PC-3 (cell line): Measurements from ENCODE around the gene C6orf58. TPM values are rescaled to one million over a fixed set of nuclear protein-coding genes. Genes with fewer than 3 reads are reported as not detected.

Experiments used
- ATAC-seq: fragments of 200-7000 bp; cut with Tn5 transposase; 2 replicates; pipeline ENCODE4 v1.9.1; 2020; ENCODE audit warnings: mild to moderate bottlenecking, moderate library complexity
- BruUV-seq: library from RNA; stranded (reverse); fragments of 400-500 nt; replicated peaks from 2 replicates; lab custom pipeline; 2021; lab: Mats Ljungman, UMichigan
- CTCF ChIA-PET: fragments of 300-600 bp; sonication (Branson Sonifier 250); formaldehyde crosslinking; loops from one replicate; lab custom pipeline; 2022; ENCODE audit warnings: antibody characterized with exemption; lab: Charles Lee
- POLR2A ChIA-PET: fragments of 300-600 bp; sonication (Branson Sonifier 250); formaldehyde crosslinking; loops from one replicate; lab custom pipeline; 2022; ENCODE audit warnings: antibody characterized with exemption; ENCODE audit not compliant: unreplicated experiment; lab: Charles Lee
- DNase-seq: peaks from one replicate; pipeline ENCODE4 v3.0.0-alpha.2; 2015
- H2AFZ ChIP-seq: fragments of 300-600 bp; sonication (generic); 2 replicates; pipeline ENCODE4 v1.6.0; 2016; ENCODE audit warnings: antibody characterized with exemption, low read length
- H3F3A ChIP-seq: fragments of 300-600 bp; sonication (generic); one replicate; pipeline ENCODE4 v1.6.0; 2017; ENCODE audit warnings: antibody characterized with exemption, low read length, control low read depth, mild to moderate bottlenecking; ENCODE audit not compliant: unreplicated experiment
- H3K27ac ChIP-seq: fragments of 300-600 bp; sonication (generic); 2 replicates; pipeline ENCODE4 v1.5.1; 2016; ENCODE audit warnings: mild to moderate bottlenecking, low read length
- H3K27me3 ChIP-seq: fragments of 300-600 bp; sonication (generic); 2 replicates; pipeline ENCODE4 v1.6.1; 2016; ENCODE audit warnings: low read length, mixed read lengths
- H3K36me3 ChIP-seq: fragments of 300-600 bp; sonication (generic); 2 replicates; pipeline ENCODE4 v1.6.1; 2016; ENCODE audit warnings: low read depth, mixed run types, low read length, mixed read lengths
- H3K4me1 ChIP-seq: fragments of 300-600 bp; sonication (generic); 2 replicates; pipeline ENCODE4 v1.5.1; 2016; ENCODE audit warnings: low read length; ENCODE audit not compliant: insufficient read depth
- H3K4me2 ChIP-seq: fragments of 300-600 bp; sonication (generic); 2 replicates; pipeline ENCODE4 v1.6.0; 2016; ENCODE audit warnings: low read length
- H3K4me3 ChIP-seq: fragments of 300-600 bp; sonication (generic); 2 replicates; pipeline ENCODE4 v1.5.1; 2016; ENCODE audit warnings: mild to moderate bottlenecking, low read length, mixed read lengths
- H3K79me2 ChIP-seq: fragments of 300-600 bp; sonication (generic); 2 replicates; pipeline ENCODE4 v1.6.1; 2017; ENCODE audit warnings: low read length, mixed read lengths
- H3K9ac ChIP-seq: fragments of 300-600 bp; sonication (generic); 2 replicates; pipeline ENCODE4 v1.6.0; 2016; ENCODE audit warnings: mild to moderate bottlenecking, low read length
- H3K9me2 ChIP-seq: fragments of 300-600 bp; sonication (generic); replicated peaks from 2 replicates; pipeline ENCODE4 v1.6.1; 2016; ENCODE audit warnings: mixed run types, low read length, mixed read lengths
- H3K9me3 ChIP-seq: fragments of 300-600 bp; sonication (generic); 2 replicates; pipeline ENCODE4 v1.6.1; 2016; ENCODE audit warnings: low read length, mixed read lengths
- H4K20me1 ChIP-seq: fragments of 300-600 bp; sonication (generic); 2 replicates; pipeline ENCODE4 v1.6.1; 2016; ENCODE audit warnings: low read length, mixed read lengths
- CTCF ChIP-seq: fragments of 300-600 bp; sonication (generic); conservative IDR thresholded peaks from 2 replicates; pipeline ENCODE4 v1.5.1; 2017; ENCODE audit warnings: antibody characterized with exemption, low read depth, mild to moderate bottlenecking, low read length
- EZH2 ChIP-seq: fragments of 300-600 bp; sonication (generic); IDR thresholded peaks from one replicate; pipeline ENCODE4 v1.6.1; 2017; ENCODE audit warnings: antibody characterized with exemption, mild to moderate bottlenecking, low read length; ENCODE audit not compliant: unreplicated experiment
- EZH2phosphoT487 ChIP-seq: fragments of 300-600 bp; sonication (generic); IDR thresholded peaks from 2 replicates; pipeline ENCODE4 v1.6.1; 2018; ENCODE audit warnings: mild to moderate bottlenecking, antibody characterized with exemption, low read length, borderline replicate concordance
- intact Hi-C: fragments of 100-400 bp; cut with micrococcal nuclease; formaldehyde crosslinking; loops from 2 replicates; pipeline ENCODE4 v1.9.0; 2023
- total RNA-seq: library from RNA; depleted of rRNA; stranded (reverse); fragments of >200 nt; gene quantifications from 2 replicates; pipeline ENCODE4 v1.2.3, GENCODE V29; 2014; rRNA removed

Gene C6orf58
- total RNA-seq, 1 experiment from 2014 or later = not detected

- ATAC-seq (no peak), DNase-seq (no peak)
- H3K36me3 ChIP-seq = no peaks in the 10 kb centered on the region
- no peaks in the 10 kb centered on the region for H3K9me2 ChIP-seq
- no peak overlapping the region for H3K27ac ChIP-seq
- no peak overlapping the region for H3K4me2 ChIP-seq
- H3K9ac ChIP-seq = no peak overlapping the region
- no peaks in the 10 kb centered on the region for H3K27me3 ChIP-seq
- H3K4me1 ChIP-seq = no peaks in the 10 kb centered on the region
- no peaks in the 10 kb centered on the region for H3K9me3 ChIP-seq
- no peak overlapping the region for H3K4me3 ChIP-seq
- no peak overlapping the region for H2AFZ ChIP-seq
- ChIA-PET CTCF (no interaction called here), POLR2A (no interaction called here)
- BruUV-seq = no TSS peak
- H3F3A ChIP-seq = no peaks in the 10 kb centered on the region
- no peaks in the 10 kb centered on the region for H3K79me2 ChIP-seq
- intact Hi-C loops = no loop called here
- H4K20me1 ChIP-seq = no peaks in the 10 kb centered on the region
- no peak for TF ChIP-seq EZH2phosphoT487
- no peak for TF ChIP-seq EZH2
- no peak for TF ChIP-seq CTCF
Observed at GRCh38 chr6:127634178-127634577, 57.2 kb downstream of the C6orf58 start.

- H3K36me3 ChIP-seq = no peaks in the 10 kb centered on the region
- no peak overlapping the region for H3K27ac ChIP-seq
- no peaks in the 10 kb centered on the region for H3F3A ChIP-seq
- H4K20me1 ChIP-seq = no peaks in the 10 kb centered on the region
- TF ChIP-seq CTCF = no peak
- no peak for TF ChIP-seq EZH2
- no peak for TF ChIP-seq EZH2phosphoT487
- no peaks in the 10 kb centered on the region for H3K4me1 ChIP-seq
- intact Hi-C loops = no loop called here
- no peaks in the 10 kb centered on the region for H3K27me3 ChIP-seq
- BruUV-seq = no TSS peak
- ChIA-PET CTCF (no interaction called here), POLR2A (no interaction called here)
- no peaks in the 10 kb centered on the region for H3K9me2 ChIP-seq
- no peak overlapping the region for H3K4me2 ChIP-seq
- no peaks in the 10 kb centered on the region for H3K9me3 ChIP-seq
- H3K9ac ChIP-seq = no peak overlapping the region
- ATAC-seq (no peak), DNase-seq (no peak)
- no peaks in the 10 kb centered on the region for H3K79me2 ChIP-seq
- no peak overlapping the region for H2AFZ ChIP-seq
- no peak overlapping the region for H3K4me3 ChIP-seq
Observed at GRCh38 chr6:127635091-127635490, 58.1 kb downstream of the C6orf58 start.

GRCh38 chr6:127637830-127638409, 60.9 kb downstream of the C6orf58 start:
- no peaks in the 10 kb centered on the region for H3K79me2 ChIP-seq
- no peak overlapping the region for H3K4me3 ChIP-seq
- no peaks in the 10 kb centered on the region for H3K27me3 ChIP-seq
- ATAC-seq (no peak), DNase-seq (no peak)
- H3K4me1 ChIP-seq = no peaks in the 10 kb centered on the region
- intact Hi-C loops = no loop called here
- no peaks in the 10 kb centered on the region for H3F3A ChIP-seq
- no peak overlapping the region for H2AFZ ChIP-seq
- BruUV-seq = no TSS peak
- H3K4me2 ChIP-seq = no peak overlapping the region
- no peak overlapping the region for H3K9ac ChIP-seq
- no peaks in the 10 kb centered on the region for H3K36me3 ChIP-seq
- no peaks in the 10 kb centered on the region for H3K9me2 ChIP-seq
- H4K20me1 ChIP-seq = no peaks in the 10 kb centered on the region
- CTCF ChIA-PET = no interaction called here
- POLR2A ChIA-PET = no interaction called here
- no peak for TF ChIP-seq EZH2
- TF ChIP-seq EZH2phosphoT487 = no peak
- no peak for TF ChIP-seq CTCF
- no peaks in the 10 kb centered on the region for H3K9me3 ChIP-seq
- H3K27ac ChIP-seq = no peak overlapping the region

Other genes with a start within 250 kb of the C6orf58 start
- 24.2 and 34.5 TPM in 2 replicates for gene ECHDC1, start 233.6 kb upstream of the C6orf58 start, total RNA-seq
- 0.04 TPM in 1 of 2 replicates, not detected in the other for gene KIAA0408, start 117.8 kb upstream of the C6orf58 start, total RNA-seq